NOMO-1 (cell line): ENCODE data around the gene HIBADH.
"Not testable (repeated sequence)": the region's sequence is repeated elsewhere in the genome, so short reads cannot be mapped to it uniquely, and the experiment has no call there.

Experiments
- DNase-seq, 2 experiments: peaks; one replicate each; lab custom pipeline; 2025; ENCODE audit not compliant: unreplicated experiment in 2 of 2; lab: John Stamatoyannopoulos, UW

Gene HIBADH

GRCh38 chr7:27639851-27640250, 22.8 kb downstream of the HIBADH start:
- DNase-seq, result no peak

GRCh38 chr7:27639048-27639447, 23.6 kb downstream of the HIBADH start:
- DNase-seq, result not testable (repeated sequence)

GRCh38 chr7:27636326-27637006, 26.2 kb downstream of the HIBADH start:
- no peak for DNase-seq

- no peak for DNase-seq
Observed at GRCh38 chr7:27635728-27636127, 27.0 kb downstream of the HIBADH start.

GRCh38 chr7:27634671-27635493, 27.8 kb downstream of the HIBADH start:
- DNase-seq, result no peak

GRCh38 chr7:27633062-27633461, 29.6 kb downstream of the HIBADH start:
- no peak for DNase-seq

GRCh38 chr7:27631391-27631790, 31.3 kb downstream of the HIBADH start:
- no peak for DNase-seq

GRCh38 chr7:27627146-27627545, 35.5 kb downstream of the HIBADH start:
- no peak for DNase-seq

GRCh38 chr7:27619492-27619891, 43.2 kb downstream of the HIBADH start:
- no peak for DNase-seq

GRCh38 chr7:27617651-27618381, 44.9 kb downstream of the HIBADH start:
- no peak for DNase-seq

- DNase-seq, result no peak
Observed at GRCh38 chr7:27616914-27617548, 45.7 kb downstream of the HIBADH start.

- no peak for DNase-seq
Observed at GRCh38 chr7:27616186-27616491, 46.5 kb downstream of the HIBADH start.

- no peak for DNase-seq
Observed at GRCh38 chr7:27615420-27616185, 47.1 kb downstream of the HIBADH start.

GRCh38 chr7:27614095-27614494, 48.6 kb downstream of the HIBADH start:
- no peak for DNase-seq

GRCh38 chr7:27611059-27611458, 51.6 kb downstream of the HIBADH start:
- no peak for DNase-seq

GRCh38 chr7:27608776-27609495, 53.7 kb downstream of the HIBADH start:
- DNase-seq, result no peak

GRCh38 chr7:27607210-27607606, 55.5 kb downstream of the HIBADH start:
- DNase-seq, result no peak

- DNase-seq, result no peak
Observed at GRCh38 chr7:27606270-27607209, 56.1 kb downstream of the HIBADH start.
